ENCODE measurements around the gene PIMREG.

PIMREG gene

GRCh38 chr17:6456914-6457687, 12.8 kb downstream of the PIMREG start:
- no peak overlapping the region for H3K27ac ChIP-seq (ENCODE audit: low read depth, low read length)
- H3K79me2 ChIP-seq (ENCODE audit: insufficient read depth, low read length): no peaks in the 10 kb centered on the region
- no peaks in the 10 kb centered on the region for H3K36me3 ChIP-seq (ENCODE audit: low read length)
- no peak for TF ChIP-seq EZH2phosphoT487 (conservative IDR thresholded peaks at IDR 0.05; ENCODE audit: low read length)
- TF ChIP-seq, protein P1, sequence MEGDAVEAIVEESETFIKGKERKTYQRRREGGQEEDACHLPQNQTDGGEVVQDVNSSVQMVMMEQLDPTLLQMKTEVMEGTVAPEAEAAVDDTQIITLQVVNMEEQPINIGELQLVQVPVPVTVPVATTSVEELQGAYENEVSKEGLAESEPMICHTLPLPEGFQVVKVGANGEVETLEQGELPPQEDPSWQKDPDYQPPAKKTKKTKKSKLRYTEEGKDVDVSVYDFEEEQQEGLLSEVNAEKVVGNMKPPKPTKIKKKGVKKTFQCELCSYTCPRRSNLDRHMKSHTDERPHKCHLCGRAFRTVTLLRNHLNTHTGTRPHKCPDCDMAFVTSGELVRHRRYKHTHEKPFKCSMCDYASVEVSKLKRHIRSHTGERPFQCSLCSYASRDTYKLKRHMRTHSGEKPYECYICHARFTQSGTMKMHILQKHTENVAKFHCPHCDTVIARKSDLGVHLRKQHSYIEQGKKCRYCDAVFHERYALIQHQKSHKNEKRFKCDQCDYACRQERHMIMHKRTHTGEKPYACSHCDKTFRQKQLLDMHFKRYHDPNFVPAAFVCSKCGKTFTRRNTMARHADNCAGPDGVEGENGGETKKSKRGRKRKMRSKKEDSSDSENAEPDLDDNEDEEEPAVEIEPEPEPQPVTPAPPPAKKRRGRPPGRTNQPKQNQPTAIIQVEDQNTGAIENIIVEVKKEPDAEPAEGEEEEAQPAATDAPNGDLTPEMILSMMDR (IDR thresholded peaks at IDR 0.05; ENCODE audit: insufficient read depth, low read length, poor library complexity, severe bottlenecking): no peak
- H3F3A ChIP-seq (ENCODE audit: insufficient read depth): no peaks in the 10 kb centered on the region
- no peak overlapping the region for H3K4me3 ChIP-seq (ENCODE audit: insufficient read depth, low read length, poor library complexity, severe bottlenecking)
- no peaks in the 10 kb centered on the region for H4K20me1 ChIP-seq (ENCODE audit: low read depth, low read length)
- no peak overlapping the region for H3K9ac ChIP-seq (ENCODE audit: low read length)
- no peak overlapping the region for H2AFZ ChIP-seq (ENCODE audit: low read depth, low read length, severe bottlenecking)
- H3K9me3 ChIP-seq (ENCODE audit: insufficient read depth, low read length): no peaks in the 10 kb centered on the region
- H3K27me3 ChIP-seq (ENCODE audit: low read length): no peaks in the 10 kb centered on the region
- no peaks in the 10 kb centered on the region for H3K9me2 ChIP-seq (replicated peaks; ENCODE audit: insufficient read depth, low read length)
- H3K4me2 ChIP-seq (ENCODE audit: low read depth, low read length, poor library complexity, severe bottlenecking): no peak overlapping the region

- H2AFZ ChIP-seq (ENCODE audit: low read depth, low read length, severe bottlenecking): no peak overlapping the region
- no peak overlapping the region for H3K4me2 ChIP-seq (ENCODE audit: low read depth, low read length, poor library complexity, severe bottlenecking)
- H3K9me2 ChIP-seq (replicated peaks; ENCODE audit: insufficient read depth, low read length): no peaks in the 10 kb centered on the region
- H3F3A ChIP-seq (ENCODE audit: insufficient read depth): no peaks in the 10 kb centered on the region
- no peak overlapping the region for H3K9ac ChIP-seq (ENCODE audit: low read length)
- no peak overlapping the region for H3K4me3 ChIP-seq (ENCODE audit: insufficient read depth, low read length, poor library complexity, severe bottlenecking)
- H4K20me1 ChIP-seq (ENCODE audit: low read depth, low read length): no peaks in the 10 kb centered on the region
- H3K27ac ChIP-seq (ENCODE audit: low read depth, low read length): no peak overlapping the region
- no peaks in the 10 kb centered on the region for H3K79me2 ChIP-seq (ENCODE audit: insufficient read depth, low read length)
- no peaks in the 10 kb centered on the region for H3K36me3 ChIP-seq (ENCODE audit: low read length)
- H3K9me3 ChIP-seq (ENCODE audit: insufficient read depth, low read length): no peaks in the 10 kb centered on the region
- TF ChIP-seq, protein P1 (IDR thresholded peaks at IDR 0.05; ENCODE audit: insufficient read depth, low read length, poor library complexity, severe bottlenecking): no peak
- TF ChIP-seq EZH2phosphoT487 (conservative IDR thresholded peaks at IDR 0.05; ENCODE audit: low read length): no peak
- no peaks in the 10 kb centered on the region for H3K27me3 ChIP-seq (ENCODE audit: low read length)
These were observed 13.6 kb downstream of the PIMREG start for GRCh38 chr17:6457688-6458459.

GRCh38 chr17:6458460-6458950, 14.2 kb downstream of the PIMREG start:
- H3K9ac ChIP-seq (ENCODE audit: low read length): no peak overlapping the region
- no peak overlapping the region for H3K4me2 ChIP-seq (ENCODE audit: low read depth, low read length, poor library complexity, severe bottlenecking)
- no peaks in the 10 kb centered on the region for H3K79me2 ChIP-seq (ENCODE audit: insufficient read depth, low read length)

More at GRCh38 chr17:6458460-6458950, 14.2 kb downstream of the PIMREG start:
- H3K27ac ChIP-seq (ENCODE audit: low read depth, low read length): no peak overlapping the region
- no peak overlapping the region for H3K4me3 ChIP-seq (ENCODE audit: insufficient read depth, low read length, poor library complexity, severe bottlenecking)
- H2AFZ ChIP-seq (ENCODE audit: low read depth, low read length, severe bottlenecking): no peak overlapping the region
- no peaks in the 10 kb centered on the region for H3F3A ChIP-seq (ENCODE audit: insufficient read depth)
- H3K27me3 ChIP-seq (ENCODE audit: low read length): no peaks in the 10 kb centered on the region
- TF ChIP-seq, protein P1 (IDR thresholded peaks at IDR 0.05; ENCODE audit: insufficient read depth, low read length, poor library complexity, severe bottlenecking): no peak
- TF ChIP-seq EZH2phosphoT487 (conservative IDR thresholded peaks at IDR 0.05; ENCODE audit: low read length): no peak
- H3K36me3 ChIP-seq (ENCODE audit: low read length): no peaks in the 10 kb centered on the region
- H4K20me1 ChIP-seq (ENCODE audit: low read depth, low read length): no peaks in the 10 kb centered on the region
- H3K9me3 ChIP-seq (ENCODE audit: insufficient read depth, low read length): no peaks in the 10 kb centered on the region
- no peaks in the 10 kb centered on the region for H3K9me2 ChIP-seq (replicated peaks; ENCODE audit: insufficient read depth, low read length)

All from SU-DHL-6 (cell line).